Hindlimb muscle (tissue), 1 donor: ENCODE measurements around the gene TRIM17. TPM values are rescaled to one million over a fixed set of nuclear protein-coding genes. Genes with fewer than 3 reads are reported as not detected.

ENCODE experiments used
- DNase-seq: peaks from one replicate; pipeline ENCODE4 v3.0.0-alpha.2; 2013
- polyA plus RNA-seq: library from polyadenylated mRNA; unstranded; fragments of 120-200 nt; gene quantifications from one replicate; pipeline ENCODE4 v1.2.1, GENCODE V29; 2013; ENCODE audit not compliant: insufficient read length

Gene TRIM17
- polyA plus RNA-seq, 1 donor = 1.1 TPM

GRCh38 chr1:228417061-228417460 lies 400 bp upstream of the TRIM17 start:
- no peak for DNase-seq

- no peak for DNase-seq
Measured at GRCh38 chr1:228415853-228416216, 826 bp downstream of the TRIM17 start.

- DNase-seq = no peak
Measured at GRCh38 chr1:228415221-228415620, 1.4 kb downstream of the TRIM17 start.

GRCh38 chr1:228414511-228415211 lies 2.0 kb downstream of the TRIM17 start:
- no peak for DNase-seq

- DNase-seq = no peak
Measured at GRCh38 chr1:228413241-228414010, 3.2 kb downstream of the TRIM17 start.

GRCh38 chr1:228411548-228412430 lies 4.9 kb downstream of the TRIM17 start:
- no peak for DNase-seq

GRCh38 chr1:228411121-228411520 lies 5.5 kb downstream of the TRIM17 start:
- no peak for DNase-seq

GRCh38 chr1:228410671-228411070 lies 6.0 kb downstream of the TRIM17 start:
- no peak for DNase-seq

GRCh38 chr1:228410015-228410414 lies 6.6 kb downstream of the TRIM17 start:
- DNase-seq = no peak

GRCh38 chr1:228408869-228409805 lies 7.5 kb downstream of the TRIM17 start:
- no peak for DNase-seq

- DNase-seq = no peak
Measured at GRCh38 chr1:228408041-228408868, 8.4 kb downstream of the TRIM17 start.

- no peak for DNase-seq
Measured at GRCh38 chr1:228407106-228408040, 9.3 kb downstream of the TRIM17 start.

GRCh38 chr1:228405979-228406228 lies 10.8 kb downstream of the TRIM17 start:
- no peak for DNase-seq

GRCh38 chr1:228405200-228405978 lies 11.3 kb downstream of the TRIM17 start:
- DNase-seq = no peak

- DNase-seq = no peak
Measured at GRCh38 chr1:228404107-228404720, 12.4 kb downstream of the TRIM17 start.

- no peak for DNase-seq
Measured at GRCh38 chr1:228403231-228403631, 13.4 kb downstream of the TRIM17 start.

GRCh38 chr1:228402641-228403025 lies 14.0 kb downstream of the TRIM17 start:
- no peak for DNase-seq

- no peak for DNase-seq
Measured at GRCh38 chr1:228401782-228402640, 14.7 kb downstream of the TRIM17 start.
